ENCODE results near the gene TMEM269. TPM values are rescaled to one million over a fixed set of nuclear protein-coding genes. Genes with fewer than 3 reads are reported as not detected.

TMEM269 gene
- total and polyA plus RNA-seq, 9 of the 15 experiments (the other 6 are each of a cell fraction or from before 2014, with no cell fraction given), result 0.09 to 0.49 (median 0.21) TPM

DNA sequence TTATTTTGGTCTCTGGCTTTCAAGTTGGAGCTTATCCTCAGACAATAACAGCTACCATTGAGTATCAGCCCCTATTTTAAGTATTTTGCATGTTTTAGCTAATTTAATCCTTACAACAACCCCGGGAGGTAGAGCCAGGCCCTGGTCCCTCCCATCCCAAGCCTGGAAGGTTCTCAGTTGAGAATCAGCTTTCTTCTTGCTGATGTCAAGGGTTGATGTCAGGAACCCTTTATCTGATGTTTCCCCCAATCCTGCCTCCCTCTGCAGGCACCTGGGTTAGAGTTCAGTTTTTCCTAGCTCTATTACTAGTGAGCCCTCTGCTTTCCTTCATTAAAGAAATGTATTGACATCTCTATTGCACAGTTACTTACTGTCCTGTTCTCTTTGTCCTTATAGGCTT is 36.0 kb downstream of the TMEM269 start (continued):
- TF ChIP-seq MTA3 (IDR thresholded peaks at IDR 0.05; ENCODE audit: borderline replicate concordance) (peak; percentile 25; the same call in 1 of the 2 replicates), ZNF551 (CRISPR knock-in tag; IDR thresholded peaks at IDR 0.05) (no peak), ZNF184 (CRISPR knock-in tag; IDR thresholded peaks at IDR 0.05) (no peak), ATF1 (CRISPR knock-in tag; IDR thresholded peaks at IDR 0.05) (no peak), ATF1 (tag; IDR thresholded peaks at IDR 0.05) (peak; percentile 54), ZNF583 (CRISPR knock-in tag; IDR thresholded peaks at IDR 0.05) (no peak), RCOR1 (IDR thresholded peaks at IDR 0.05; ENCODE audit: borderline replicate concordance in 1 of 2, low read depth in 2 of 2, low read length in 2 of 2) (peak in 1 of 2 experiments; percentile 34; a peak in 1 of 4 replicates), SRF (CRISPR knock-in tag; IDR thresholded peaks at IDR 0.05) (peak in 1 of 2 experiments; percentile 56; a peak in 1 of 4 replicates), ZNF140 (CRISPR knock-in tag; IDR thresholded peaks at IDR 0.05) (no peak), POLR2AphosphoS2 (IDR thresholded peaks at IDR 0.05; ENCODE audit: low read length) (no peak)

- no peak overlapping the region for H3K9ac ChIP-seq (ENCODE audit: insufficient read depth in 1 of 2, low read depth in 2 of 2, low read length in 2 of 2)
- no peaks in the 10 kb centered on the region for H3K36me3 ChIP-seq (ENCODE audit: control insufficient read depth, insufficient read depth, low read length)
- in situ Hi-C loops (cut with MboI), result no loop called here
- DNase-seq (ENCODE audit: extremely low read depth in 1 of 4, low spot score in 3 of 4) (no peak), FAIRE-seq (no peak), ATAC-seq (no peak)
- CTCF ChIA-PET (ENCODE audit: low intra/inter-chr PET ratio), result no interaction called here
- POLR2A ChIA-PET, result interaction anchor here (1.0 to 8.7 kb wide), 6 partner anchors 9 to 135 kb away, joined by 3 to 76 read pairs (median 4); partner anchors contain the start of gene ZNF691
- intact Hi-C loops (cut with micrococcal nuclease), result loop anchor here (5.0 kb wide), 1 partner anchor 141 kb away; no protein-coding TSS in a partner anchor
- H3K4me2 ChIP-seq (ENCODE audit: insufficient read depth, low read length), result no peak overlapping the region
- no peaks in the 10 kb centered on the region for H3K27me3 ChIP-seq (ENCODE audit: control insufficient read depth in 2 of 2, insufficient read depth in 2 of 2, low read length in 2 of 2)
- no TSS peak for BruUV-seq (replicated peaks)
- no peaks in the 10 kb centered on the region for H4K20me1 ChIP-seq (replicated peaks; ENCODE audit: control insufficient read depth, insufficient read depth, low read length)
- 92% methylated on average over 2 of the region's 2 CpGs for WGBS (ENCODE audit: insufficient coverage, low coverage, missing lambda C conversion rate)
- H3K79me2 ChIP-seq (ENCODE audit: control insufficient read depth, insufficient read depth, low read length), result peaks cover 42% of the 10 kb centered on the region
- no peaks in the 10 kb centered on the region for H3K9me3 ChIP-seq (replicated peaks; ENCODE audit: control insufficient read depth, insufficient read depth, low read depth, low read length)
- peaks cover 20 to 63% of the 10 kb centered on the region in 2 experiments for H3K4me1 ChIP-seq (replicated peaks in 1 of 2; ENCODE audit: control insufficient read depth in 2 of 2, insufficient read depth in 2 of 2, low read length in 2 of 2)
- H2AFZ ChIP-seq (ENCODE audit: low read depth, low read length), result no peak overlapping the region
- H3K9me1 ChIP-seq (ENCODE audit: control insufficient read depth, insufficient read depth, low read length), result no peaks in the 10 kb centered on the region
- no peak overlapping the region for H3K27ac ChIP-seq (ENCODE audit: extremely low read depth, low read depth, low read length)
- no peak overlapping the region for H3K4me3 ChIP-seq
- no peak for TF ChIP-seq MGA (IDR thresholded peaks at IDR 0.05)
- no peak for TF ChIP-seq BRD4 (IDR thresholded peaks at IDR 0.05)
Observed at GRCh38 chr1:42821690-42822089, 36.9 kb downstream of the TMEM269 start.
